NK-92 (cell line): ENCODE results near the gene PARP15.
"Not testable (repeated sequence)": the region's sequence is repeated elsewhere in the genome, so short reads cannot be mapped to it uniquely, and the experiment has no call there.

Experiments used
- DNase-seq: peaks from one replicate; lab custom pipeline; 2025; ENCODE audit not compliant: unreplicated experiment; lab: John Stamatoyannopoulos, UW

Gene PARP15

DNA sequence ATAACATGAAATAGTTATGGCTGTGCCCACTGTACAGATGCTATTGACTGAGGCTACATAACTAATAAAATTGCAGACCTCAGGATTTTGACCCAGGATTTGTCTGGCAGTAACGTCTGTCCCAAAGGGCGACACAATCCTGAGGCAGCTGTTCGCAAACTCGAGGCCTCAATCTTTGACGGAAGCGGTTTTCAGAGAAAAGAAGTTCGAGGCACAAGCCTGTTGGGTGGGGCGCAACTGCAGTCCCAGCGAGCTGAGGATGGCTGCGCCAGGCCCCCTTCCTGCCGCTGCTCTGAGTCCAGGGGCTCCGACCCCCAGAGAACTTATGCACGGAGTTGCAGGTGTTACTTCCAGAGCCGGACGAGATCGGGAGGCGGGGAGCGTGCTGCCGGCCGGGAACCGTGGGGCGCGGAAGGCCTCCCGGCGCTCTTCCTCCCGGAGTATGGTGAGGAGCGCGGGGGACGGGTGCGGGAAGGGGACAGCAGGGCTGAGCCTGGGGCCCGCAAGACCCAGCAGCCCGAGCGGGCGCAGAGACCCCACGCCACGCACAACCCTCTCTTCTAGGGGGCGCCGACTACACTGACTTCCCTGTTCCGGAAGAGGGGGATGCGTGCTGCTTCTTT is at the start of gene PARP15:
TSS of gene PARP15 (plus strand) at position 242 of the 623 bp plus-strand sequence. CDS start at position 260, 18 bp downstream.
- no peak for DNase-seq

- no peak for DNase-seq
Observed at GRCh38 chr3:122530164-122530563, 47.3 kb upstream of the PARP15 start.

GRCh38 chr3:122533480-122533879 is 44.0 kb upstream of the PARP15 start:
- no peak for DNase-seq

- DNase-seq, result no peak
Observed at GRCh38 chr3:122533931-122534334, 43.5 kb upstream of the PARP15 start.

GRCh38 chr3:122535964-122536631 is 41.4 kb upstream of the PARP15 start:
- DNase-seq, result no peak

- DNase-seq, result no peak
Observed at GRCh38 chr3:122536632-122537001, 40.8 kb upstream of the PARP15 start.

DNA sequence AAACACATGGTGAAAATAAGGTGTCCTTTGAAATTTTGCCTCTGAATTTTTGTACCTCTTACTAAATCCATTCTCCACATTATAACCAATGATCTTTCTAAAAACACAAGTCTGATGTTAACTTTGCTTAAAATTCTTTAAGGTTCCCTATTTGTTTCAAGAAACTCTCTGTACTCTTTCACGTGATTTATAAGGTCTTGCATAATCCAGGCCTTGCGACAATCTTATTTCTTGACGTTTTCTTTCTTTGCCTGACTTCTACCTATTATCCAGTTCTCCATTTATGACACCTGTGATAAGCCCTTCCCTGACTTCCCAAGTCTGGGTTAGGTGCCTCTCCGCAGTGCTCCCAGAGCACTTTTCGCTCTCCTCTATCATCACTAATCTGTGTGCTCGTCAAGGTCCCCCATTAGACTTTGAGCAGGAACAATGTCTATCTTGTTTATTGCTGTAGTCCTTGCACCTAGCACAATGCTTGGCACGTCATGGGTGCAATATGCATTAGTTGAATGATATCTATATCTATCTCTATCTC is 38.4 kb upstream of the PARP15 start:
- DNase-seq, result no peak

- no peak for DNase-seq
Observed at GRCh38 chr3:122546151-122546550, 31.3 kb upstream of the PARP15 start.

GRCh38 chr3:122548076-122548475 is 29.4 kb upstream of the PARP15 start:
- DNase-seq, result no peak

- no peak for DNase-seq
Observed at GRCh38 chr3:122548619-122549018, 28.8 kb upstream of the PARP15 start.

DNA sequence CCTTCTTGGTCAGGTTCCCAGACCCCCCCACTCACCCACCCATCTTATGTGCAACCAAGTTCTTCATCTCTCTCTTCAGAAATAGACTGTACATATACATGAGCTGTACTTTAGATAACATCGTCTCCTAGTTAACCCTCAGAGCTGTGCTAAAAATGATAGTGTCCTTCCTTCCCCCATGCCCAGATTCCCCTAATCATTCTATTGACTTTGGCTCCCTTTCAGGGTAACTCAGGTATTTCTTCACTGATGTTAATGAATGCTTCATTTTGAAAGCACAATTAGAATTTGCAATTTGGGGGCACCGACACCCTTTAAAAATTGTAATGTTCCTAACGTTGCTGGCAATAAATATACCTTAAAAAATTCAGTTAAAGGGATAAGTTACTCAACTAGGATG is 24.3 kb upstream of the PARP15 start:
- DNase-seq, result no peak

GRCh38 chr3:122555275-122556071 is 22.0 kb upstream of the PARP15 start:
- no peak for DNase-seq

- no peak for DNase-seq
Observed at GRCh38 chr3:122557356-122557755, 20.1 kb upstream of the PARP15 start.

DNA sequence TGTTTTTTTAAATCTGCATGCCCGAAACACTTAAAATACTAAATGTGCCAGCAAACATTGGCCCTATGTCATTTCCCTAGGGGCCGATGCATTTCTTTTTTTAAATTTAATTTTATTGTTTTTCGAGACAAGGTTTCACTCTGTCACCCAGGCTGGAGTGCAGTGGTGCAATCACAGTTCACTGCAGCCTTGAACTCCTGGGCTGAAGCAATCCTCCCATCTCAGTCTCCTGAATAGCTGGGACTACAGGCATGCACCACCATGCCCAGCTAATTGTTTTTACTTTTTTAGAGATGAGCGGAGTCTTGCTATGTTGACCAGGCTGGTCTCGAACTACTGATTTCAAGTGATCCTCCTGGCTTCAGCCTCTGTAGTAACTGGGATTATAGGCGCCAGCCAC is 18.8 kb upstream of the PARP15 start:
- no peak for DNase-seq

GRCh38 chr3:122559906-122560305 is 17.5 kb upstream of the PARP15 start:
- no peak for DNase-seq

- no peak for DNase-seq
Observed at GRCh38 chr3:122560680-122561079, 16.8 kb upstream of the PARP15 start.

- no peak for DNase-seq
Observed at GRCh38 chr3:122562923-122563716, 14.3 kb upstream of the PARP15 start.

- no peak for DNase-seq
Observed at GRCh38 chr3:122563717-122564025, 13.8 kb upstream of the PARP15 start.

DNA sequence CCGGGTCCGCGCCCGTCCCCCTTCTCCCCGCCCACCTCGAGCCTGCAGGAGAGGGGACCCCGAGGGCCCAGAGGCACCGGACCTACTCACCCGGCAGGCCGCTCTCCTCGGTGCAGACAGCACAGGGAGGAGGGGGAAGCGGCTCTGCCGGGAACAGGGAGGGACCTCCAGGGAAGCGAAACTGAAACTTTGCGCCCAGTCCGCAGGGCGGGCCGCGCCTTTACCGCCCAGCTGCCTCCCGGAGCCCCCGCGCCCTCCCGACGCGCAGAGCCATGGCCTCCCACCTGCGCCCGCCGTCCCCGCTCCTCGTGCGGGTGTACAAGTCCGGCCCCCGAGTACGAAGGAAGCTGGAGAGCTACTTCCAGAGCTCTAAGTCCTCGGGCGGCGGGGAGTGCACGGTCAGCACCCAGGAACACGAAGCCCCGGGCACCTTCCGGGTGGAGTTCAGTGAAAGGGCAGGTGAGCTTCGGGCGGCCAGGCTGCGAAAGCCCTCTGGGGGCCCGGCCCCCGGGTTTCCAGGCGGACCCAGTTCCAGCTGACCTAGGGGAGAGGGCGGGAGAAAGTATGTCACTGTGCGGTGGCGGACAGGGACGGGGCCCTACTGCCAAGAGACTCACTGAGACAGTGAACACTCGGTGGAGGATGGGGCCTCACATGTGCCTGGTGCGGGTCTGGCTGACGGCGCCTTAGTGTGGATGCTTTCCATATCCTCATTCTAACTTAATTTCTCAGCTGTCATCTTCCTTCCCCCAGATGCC is 13.1 kb upstream of the PARP15 start, which contains the start of the genes DTX3L and PARP9:
TSS of gene DTX3L (plus strand) at position 184 of the 758 bp plus-strand sequence. CDS start at position 273, 89 bp downstream.
TSS of gene PARP9 (minus strand) at position 146 of the 758 bp plus-strand sequence. CDS start 4,680 bp downstream, outside the sequence.
- no peak for DNase-seq

- not testable (repeated sequence) for DNase-seq
Observed at GRCh38 chr3:122568131-122568530, 9.3 kb upstream of the PARP15 start.
